Measurements from ENCODE around the gene ZNF276.

- no peak for TF ChIP-seq EZH2 (IDR thresholded peaks at IDR 0.05; ENCODE audit: low read length, missing control alignments)
- TF ChIP-seq, protein P1, sequence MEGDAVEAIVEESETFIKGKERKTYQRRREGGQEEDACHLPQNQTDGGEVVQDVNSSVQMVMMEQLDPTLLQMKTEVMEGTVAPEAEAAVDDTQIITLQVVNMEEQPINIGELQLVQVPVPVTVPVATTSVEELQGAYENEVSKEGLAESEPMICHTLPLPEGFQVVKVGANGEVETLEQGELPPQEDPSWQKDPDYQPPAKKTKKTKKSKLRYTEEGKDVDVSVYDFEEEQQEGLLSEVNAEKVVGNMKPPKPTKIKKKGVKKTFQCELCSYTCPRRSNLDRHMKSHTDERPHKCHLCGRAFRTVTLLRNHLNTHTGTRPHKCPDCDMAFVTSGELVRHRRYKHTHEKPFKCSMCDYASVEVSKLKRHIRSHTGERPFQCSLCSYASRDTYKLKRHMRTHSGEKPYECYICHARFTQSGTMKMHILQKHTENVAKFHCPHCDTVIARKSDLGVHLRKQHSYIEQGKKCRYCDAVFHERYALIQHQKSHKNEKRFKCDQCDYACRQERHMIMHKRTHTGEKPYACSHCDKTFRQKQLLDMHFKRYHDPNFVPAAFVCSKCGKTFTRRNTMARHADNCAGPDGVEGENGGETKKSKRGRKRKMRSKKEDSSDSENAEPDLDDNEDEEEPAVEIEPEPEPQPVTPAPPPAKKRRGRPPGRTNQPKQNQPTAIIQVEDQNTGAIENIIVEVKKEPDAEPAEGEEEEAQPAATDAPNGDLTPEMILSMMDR (conservative IDR thresholded peaks at IDR 0.05 in 1 of 2, IDR thresholded peaks at IDR 0.05 in 1 of 2; ENCODE audit: low read depth in 1 of 2, low read length in 2 of 2), result no peak
Measured at GRCh38 chr16:89720551-89720812, 855 bp upstream of the ZNF276 start.
